HG03280 (cell line): Measurements from ENCODE around the gene ARL6IP4.

Source experiments
- ATAC-seq: cut with Tn5 transposase; IDR thresholded peaks from one replicate; pipeline ENCODE4 v1.9.1; 2021; ENCODE audit warnings: mild to moderate bottlenecking, moderate library complexity; ENCODE audit not compliant: unreplicated experiment

Gene ARL6IP4

DNA sequence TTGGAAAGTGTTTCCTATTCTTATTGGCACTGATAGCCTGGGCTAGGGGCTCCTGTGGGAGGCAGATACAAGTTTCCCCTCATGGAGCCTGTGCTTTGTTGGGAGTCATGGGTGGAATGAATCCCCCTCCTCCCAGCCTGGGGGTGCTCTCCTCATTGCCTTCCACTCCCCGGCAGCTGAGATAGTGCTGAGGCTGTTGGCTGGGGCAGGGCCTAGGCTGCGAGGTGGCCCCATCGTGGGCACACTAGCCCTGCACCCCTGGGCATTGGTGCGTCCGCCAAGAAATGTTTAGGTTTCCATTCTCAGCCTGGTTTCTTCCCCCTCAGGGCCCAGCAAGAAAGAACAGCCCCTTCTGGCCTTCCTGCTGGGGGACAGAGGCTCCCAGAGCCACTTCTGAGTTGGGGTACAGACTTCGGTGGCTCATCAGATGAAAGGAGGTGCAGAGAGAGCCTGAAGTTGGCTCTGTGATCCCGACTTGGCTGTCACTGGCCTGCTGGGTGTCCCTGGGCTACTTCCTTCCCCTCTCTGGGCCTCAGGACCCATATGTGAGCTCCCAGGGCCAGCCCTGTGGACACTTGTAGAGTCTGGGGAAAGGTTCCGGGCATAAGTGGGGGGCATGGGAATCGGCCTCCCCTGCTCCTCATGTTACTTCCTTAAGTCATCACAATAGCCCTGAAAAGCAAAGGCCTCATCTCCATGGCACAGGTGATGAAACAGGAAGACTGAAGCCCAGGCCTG lies 2.7 kb upstream of the ARL6IP4 start:
- no peak for ATAC-seq

DNA sequence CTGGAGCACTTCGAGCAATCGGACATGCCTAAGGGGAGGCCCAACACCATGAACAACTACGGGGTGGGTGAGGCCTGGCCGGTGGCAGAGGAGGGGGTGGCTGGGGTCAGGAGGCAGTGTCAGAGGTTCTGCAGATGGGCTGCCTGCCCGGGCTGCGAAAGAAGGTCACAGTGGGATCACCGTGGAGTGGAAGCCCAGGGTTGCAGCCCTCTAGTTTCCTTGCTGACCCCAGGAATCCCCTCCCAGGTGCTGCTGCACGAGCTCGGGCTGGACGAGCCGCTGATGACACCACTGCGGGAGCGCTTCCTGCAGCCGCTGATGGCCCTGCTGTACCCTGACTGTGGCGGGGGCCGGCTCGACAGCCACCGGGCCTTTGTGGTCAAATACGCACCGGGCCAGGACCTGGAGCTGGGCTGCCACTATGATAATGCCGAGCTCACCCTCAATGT lies 1.9 kb upstream of the ARL6IP4 start:
- no peak for ATAC-seq

DNA sequence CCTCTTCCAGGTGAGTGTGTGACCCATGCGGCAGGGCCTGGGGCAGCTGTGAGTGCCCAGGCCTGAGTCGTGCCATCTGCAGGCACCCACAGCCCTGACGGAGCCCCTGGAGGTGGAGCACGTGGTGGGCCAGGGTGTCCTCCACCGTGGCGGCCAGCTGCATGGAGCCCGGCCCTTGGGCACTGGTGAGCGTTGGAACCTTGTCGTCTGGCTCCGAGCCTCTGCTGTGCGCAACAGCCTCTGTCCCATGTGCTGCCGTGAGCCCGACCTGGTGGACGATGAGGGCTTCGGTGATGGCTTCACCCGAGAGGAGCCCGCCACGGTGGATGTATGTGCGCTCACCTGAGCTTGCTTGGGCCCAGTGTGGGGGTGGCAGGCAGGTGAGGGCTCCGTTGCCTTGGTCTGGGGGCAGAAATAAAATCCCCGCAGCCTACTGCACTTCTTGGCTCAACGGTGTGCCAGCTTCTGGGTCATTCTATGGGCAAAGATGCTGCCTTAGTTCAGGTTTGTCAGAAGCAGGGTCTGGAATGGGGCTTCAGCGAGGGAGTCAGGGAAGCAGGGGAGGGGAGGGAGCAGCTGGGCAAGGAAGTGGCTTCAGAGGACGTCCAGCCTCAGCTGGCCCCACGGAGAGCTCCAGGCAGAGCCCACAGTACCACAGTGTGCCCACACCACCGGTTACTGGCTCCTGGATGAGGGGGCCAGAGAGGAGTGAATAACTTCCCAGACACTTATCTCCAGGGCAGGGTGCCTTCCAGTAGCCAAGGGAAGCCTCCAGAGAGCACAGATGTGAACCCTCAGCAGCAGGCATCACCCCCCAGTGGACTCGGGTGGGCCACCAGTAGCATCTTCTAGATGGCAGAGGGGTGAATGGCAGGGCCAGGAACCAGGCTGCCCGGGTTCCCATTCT lies 1.2 kb upstream of the ARL6IP4 start:
- no peak for ATAC-seq

DNA sequence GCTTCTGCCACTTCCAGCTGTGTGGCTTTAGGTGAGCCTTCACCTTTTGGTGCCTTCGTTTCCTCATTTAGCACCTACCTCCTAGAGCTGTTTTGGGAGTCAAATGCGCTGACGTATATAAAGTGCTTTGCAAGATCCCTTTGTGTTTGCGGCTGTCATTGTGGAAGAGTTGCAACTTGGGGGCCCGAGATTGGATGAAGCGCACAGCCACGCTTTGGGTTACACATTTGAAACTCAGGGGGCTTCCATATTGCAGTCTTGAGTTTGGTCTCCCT lies 636 bp upstream of the ARL6IP4 start:
- no peak for ATAC-seq

DNA sequence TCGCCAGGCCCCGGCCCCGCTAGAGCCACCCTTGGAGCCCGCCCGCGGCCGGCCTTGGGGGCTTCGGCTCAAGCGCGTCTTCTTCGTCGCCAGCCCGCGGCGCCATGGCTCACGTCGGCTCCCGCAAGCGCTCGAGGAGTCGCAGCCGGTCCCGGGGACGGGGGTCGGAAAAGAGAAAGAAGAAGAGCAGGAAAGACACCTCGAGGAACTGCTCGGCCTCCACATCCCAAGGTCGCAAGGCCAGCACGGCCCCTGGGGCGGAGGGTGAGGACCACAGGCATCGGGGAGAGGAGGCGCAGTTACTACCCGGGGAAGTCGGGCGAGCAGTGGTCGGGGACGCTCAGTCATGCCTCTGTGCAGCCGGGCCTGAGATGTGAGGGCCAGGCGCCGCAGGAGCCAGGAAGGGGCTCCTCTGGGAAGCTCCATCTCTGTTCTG lies 573 bp downstream of the ARL6IP4 start:
- ATAC-seq = peak; percentile 21

DNA sequence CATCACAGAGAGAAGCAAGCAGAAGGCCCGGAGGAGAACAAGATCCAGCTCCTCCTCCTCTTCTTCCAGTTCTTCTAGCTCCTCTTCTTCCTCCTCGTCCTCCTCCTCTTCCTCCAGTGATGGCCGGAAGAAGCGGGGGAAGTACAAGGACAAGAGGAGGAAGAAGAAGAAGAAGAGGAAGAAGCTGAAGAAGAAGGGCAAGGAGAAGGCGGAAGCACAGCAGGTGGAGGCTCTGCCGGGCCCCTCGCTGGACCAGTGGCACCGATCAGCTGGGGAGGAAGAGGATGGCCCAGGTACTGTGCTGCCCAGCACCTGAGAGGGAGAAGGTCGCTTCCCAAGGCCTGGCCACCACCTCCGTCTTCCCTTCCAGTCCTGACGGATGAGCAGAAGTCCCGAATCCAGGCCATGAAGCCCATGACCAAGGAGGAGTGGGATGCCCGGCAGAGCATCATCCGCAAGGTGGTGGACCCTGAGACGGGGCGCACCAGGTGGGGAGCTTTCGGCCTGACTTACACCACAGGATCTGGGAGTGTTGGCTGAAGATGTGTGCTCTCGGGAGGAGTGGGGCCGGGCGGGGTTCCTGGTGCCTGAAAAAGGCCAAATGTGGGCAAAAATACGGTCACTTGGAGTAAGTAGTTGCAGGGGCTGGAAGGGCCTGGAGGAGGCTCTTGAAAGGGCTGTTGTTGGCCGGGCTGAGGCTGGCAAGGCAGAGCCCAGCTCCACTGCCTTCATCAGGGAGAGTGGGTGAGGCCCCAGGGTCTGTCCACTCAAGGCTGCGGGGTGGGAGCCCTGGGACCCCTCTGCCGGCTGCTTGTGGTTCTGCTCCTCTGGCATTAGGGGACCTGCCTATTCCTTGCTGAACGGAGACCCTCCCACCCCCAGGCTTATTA lies 1.4 kb downstream of the ARL6IP4 start:
- ATAC-seq = no peak

DNA sequence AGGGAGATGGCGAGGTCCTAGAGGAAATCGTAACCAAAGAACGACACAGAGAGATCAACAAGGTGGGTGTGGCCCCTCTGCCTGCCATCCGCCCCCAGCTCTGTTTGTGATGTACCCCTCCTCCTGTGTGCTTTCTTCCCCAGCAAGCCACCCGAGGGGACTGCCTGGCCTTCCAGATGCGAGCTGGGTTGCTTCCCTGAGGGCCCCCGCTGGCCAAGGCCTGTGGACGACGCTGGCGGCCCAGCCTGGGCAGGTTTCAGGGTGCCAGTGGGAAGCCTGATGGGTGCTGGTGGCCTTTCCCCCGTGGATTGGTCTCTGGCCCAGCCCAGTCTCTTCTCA lies 2.0 kb downstream of the ARL6IP4 start:
- no peak for ATAC-seq

- no peak for ATAC-seq
Observed at GRCh38 chr12:122982963-122983788, 2.7 kb downstream of the ARL6IP4 start.

- no peak for ATAC-seq
Observed at GRCh38 chr12:122983789-122984515, 3.5 kb downstream of the ARL6IP4 start.

DNA sequence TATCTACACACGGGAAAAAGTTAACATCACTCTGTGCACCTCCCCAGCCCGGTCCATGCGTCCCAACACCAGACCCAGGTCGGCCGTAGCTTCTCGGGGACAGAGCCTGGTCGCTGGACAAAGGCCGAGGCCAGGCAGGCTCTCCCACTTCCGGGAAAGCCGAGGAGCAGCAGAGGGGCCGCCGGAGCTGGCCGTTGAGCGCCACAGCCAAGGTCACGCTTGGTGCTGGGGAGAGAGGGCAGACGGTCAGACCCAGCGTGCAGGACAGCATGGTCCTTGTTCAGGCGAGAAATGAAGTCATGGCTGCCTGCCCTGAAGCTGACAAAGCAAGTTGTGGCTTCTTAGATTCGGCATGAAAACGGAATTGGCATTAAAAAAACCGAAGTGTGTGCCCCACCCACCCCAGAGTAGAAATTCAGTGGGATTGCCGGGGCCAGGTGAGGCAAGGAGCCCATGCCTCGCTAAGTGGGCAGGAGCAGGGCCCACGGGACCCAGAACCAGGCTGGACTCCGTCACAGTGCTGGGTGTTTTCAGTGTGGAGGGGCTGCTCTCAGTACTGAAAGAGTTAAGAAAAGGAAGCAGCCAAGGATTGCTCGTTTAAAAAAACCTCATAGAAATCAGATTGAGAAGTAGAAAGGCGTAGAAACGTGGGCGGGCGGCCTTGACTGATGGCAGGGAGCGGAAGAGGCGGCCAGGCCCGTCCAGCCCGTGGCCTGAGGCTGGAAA lies 4.3 kb downstream of the ARL6IP4 start:
- ATAC-seq = no peak

DNA sequence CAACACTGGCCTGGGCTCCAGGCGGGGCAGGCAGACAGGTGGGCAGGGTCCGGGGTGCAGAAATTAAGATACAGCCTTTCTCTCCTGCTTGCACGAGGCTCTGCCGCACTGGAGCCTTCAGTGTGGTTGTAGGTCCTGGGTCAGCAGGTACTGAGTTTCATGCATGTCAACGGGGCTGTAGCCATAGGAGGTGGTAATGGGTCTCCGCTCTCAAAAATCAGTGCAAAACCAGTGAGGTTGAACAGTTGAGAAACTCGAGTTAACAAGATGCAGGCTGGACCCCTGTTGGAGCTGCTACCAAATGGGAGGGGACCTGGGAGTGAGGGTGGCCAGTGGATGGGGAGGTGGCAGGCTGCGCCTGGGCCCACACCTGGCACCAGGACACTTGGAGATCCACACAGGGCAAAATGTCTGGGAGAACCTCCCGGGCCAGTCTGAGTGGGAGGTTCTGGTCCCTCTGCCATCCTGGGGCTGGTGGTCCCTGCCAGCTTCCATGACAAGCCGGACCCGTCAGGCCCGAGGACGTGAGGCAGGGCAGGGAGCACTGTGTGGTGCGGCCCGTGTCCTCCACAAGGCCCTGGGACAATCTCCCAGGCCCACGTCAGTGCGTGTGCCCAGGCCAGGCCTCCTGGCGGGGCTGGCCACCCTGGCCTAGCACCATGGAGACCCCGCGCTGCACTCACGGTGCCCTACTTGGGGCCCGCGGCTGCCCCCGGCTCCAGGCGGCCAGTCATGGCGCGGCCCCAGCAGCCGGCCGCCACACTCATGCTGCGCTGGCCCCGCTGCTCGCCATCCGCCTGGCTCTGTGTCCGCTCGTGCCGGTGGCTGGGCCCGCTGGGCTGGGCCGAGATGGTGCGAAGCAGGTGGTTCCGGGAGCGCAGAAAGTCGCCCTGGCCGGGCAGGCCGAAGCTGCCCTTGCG lies 5.1 kb downstream of the ARL6IP4 start:
- no peak for ATAC-seq

DNA sequence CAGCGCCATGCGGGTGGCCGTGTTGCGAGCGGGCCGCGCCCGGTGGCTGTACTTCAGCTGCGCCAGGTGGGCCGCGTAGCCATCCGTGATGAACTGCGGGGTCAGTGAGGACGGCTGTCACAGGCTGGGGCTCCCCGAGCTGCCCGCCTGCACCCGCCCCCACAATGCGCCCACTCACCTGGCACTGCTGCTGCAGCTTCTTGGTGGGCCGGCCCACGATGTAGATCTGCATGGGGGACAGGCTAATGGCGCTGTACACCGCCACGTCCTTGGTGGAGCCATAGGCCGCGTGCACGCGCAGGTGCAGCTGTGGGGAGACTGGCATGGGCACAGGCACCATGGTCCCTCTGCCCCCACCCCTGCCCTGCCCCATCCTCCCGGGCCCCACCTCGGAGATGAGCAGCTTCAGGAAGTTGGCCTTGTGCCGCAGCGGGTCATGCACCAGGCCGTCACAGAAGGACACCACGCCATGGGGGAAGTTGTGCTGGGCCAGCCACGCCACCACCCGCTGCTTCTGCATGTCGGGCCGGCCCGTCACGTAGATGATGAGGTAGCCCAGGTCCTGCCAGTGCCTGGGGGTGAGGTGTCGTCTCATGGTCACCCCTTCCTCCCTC lies 5.9 kb downstream of the ARL6IP4 start:
- ATAC-seq = no peak

DNA sequence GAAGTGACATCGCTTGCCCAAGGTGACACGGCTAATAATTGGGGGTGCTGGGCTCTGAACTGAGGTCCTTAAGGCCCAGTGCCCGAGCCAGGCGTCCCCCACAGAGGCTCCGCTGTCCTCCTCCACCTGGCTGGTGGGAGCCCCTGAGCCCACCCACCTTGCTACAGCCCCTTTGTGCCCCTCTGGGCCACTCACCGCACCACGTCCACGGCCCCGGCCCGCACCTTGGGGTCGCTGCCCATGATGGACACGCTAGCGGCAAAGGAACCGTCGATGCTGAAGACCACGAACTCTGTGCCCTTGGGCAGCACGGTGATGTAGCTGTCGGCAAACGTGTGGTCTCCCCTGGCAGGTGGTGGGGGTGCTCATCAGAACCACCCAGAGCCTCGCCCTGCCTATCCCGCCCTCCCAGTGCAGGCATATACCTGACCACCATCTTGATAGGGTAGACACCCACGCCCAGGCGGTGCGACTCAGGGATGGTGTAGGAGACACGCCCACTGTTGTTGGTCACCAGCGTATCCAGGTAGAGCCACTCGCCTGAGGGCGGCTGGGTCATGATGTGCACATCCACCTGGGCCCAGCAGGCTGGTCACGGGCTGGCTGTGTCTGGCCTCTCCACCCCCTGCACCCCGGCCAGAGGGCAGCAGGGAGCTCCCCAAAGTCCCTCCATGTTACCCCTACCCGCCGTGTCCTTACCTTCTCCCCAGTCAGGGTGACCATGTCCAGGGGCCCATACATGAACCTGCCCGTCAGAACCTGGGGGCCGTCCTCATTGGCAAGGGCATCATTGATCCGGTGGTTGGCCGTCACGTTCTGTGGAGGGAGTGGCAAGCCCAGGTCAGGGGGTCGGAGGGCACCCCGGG lies 6.8 kb downstream of the ARL6IP4 start:
- ATAC-seq = no peak

- ATAC-seq = no peak
Observed at GRCh38 chr12:122988036-122988435, 7.6 kb downstream of the ARL6IP4 start.

- no peak for ATAC-seq
Observed at GRCh38 chr12:122988612-122989212, 8.2 kb downstream of the ARL6IP4 start.

DNA sequence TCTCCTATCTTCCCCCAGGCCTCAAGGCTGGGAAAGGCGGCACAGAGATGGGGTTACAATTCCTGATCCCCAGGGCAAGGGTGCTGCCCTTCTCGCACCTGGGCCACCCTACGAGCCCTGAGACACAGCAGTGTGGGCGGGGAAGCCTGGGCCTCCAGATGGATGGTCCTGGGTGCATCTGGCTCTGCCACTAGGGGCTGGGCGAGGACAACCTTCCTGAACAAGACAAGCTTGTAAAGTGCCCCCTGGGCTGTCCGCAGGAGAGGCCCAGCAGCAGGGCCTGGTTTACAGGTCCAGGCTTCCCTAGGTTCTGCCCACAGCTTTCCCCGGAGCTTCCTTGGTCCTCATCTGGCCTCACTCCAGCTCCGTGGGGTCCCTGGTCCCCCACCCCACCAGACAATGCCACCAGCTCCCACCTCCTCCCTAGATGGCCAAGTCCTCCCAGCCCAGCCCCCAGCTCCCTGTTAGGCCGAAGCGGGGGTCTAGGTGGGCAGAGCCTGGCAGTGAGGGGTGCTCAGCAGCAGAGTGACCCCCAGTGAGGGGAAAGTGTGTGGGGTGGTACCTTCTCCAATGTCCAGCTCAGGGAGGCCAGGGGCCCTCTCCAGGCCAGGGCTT lies 8.9 kb downstream of the ARL6IP4 start:
- ATAC-seq = no peak
